Measurements from ENCODE around the gene C6orf132.

GRCh38 chr6:42155293-42155692 lies 12.9 kb upstream of the C6orf132 start:
- TF ChIP-seq CTCF (IDR thresholded peaks at IDR 0.05 in 2 of 3, conservative IDR thresholded peaks at IDR 0.05 in 1 of 3; ENCODE audit: control insufficient read depth in 2 of 3, extremely low read depth in 1 of 3, insufficient read depth in 1 of 3, low read depth in 3 of 3, low read length in 3 of 3) = no peak
- TF ChIP-seq BHLHE40 (IDR thresholded peaks at IDR 0.05; ENCODE audit: borderline replicate concordance in 1 of 2, low read depth in 2 of 2, low read length in 1 of 2) = no peak
- TF ChIP-seq IRF4 (IDR thresholded peaks at IDR 0.05; ENCODE audit: low read depth, low read length) = no peak
- no peak for TF ChIP-seq NFYB (IDR thresholded peaks at IDR 0.05; ENCODE audit: insufficient read depth, low read depth, low read length)
- no peak for TF ChIP-seq GABPA (IDR thresholded peaks at IDR 0.05; ENCODE audit: low read depth)
- no peak for TF ChIP-seq SIN3A (IDR thresholded peaks at IDR 0.05; ENCODE audit: low read depth, low read length)

Measured in GM12878 (cell line).